Effector memory CD4-positive, alpha-beta T cell (primary cell): ENCODE data around the gene PRKG1.

Experiments used
- DNase-seq, 3 donors: peaks; one replicate each; pipeline ENCODE4 v3.0.0-alpha.2; 2020
- H3K27ac ChIP-seq: 2 replicates; pipeline ENCODE4 v1.7.0; 2013; ENCODE audit warnings: mild to moderate bottlenecking, low read length, moderate library complexity; ENCODE audit not compliant: insufficient read depth, poor library complexity, severe bottlenecking
- H3K27me3 ChIP-seq: replicated peaks from 2 replicates; pipeline ENCODE4 v1.7.0; 2013; ENCODE audit warnings: mild to moderate bottlenecking, low read length; ENCODE audit not compliant: insufficient read depth, control insufficient read depth, poor library complexity, severe bottlenecking
- H3K36me3 ChIP-seq: 2 replicates; pipeline ENCODE4 v1.7.0; 2013; ENCODE audit warnings: mild to moderate bottlenecking, low read length, moderate library complexity; ENCODE audit not compliant: control insufficient read depth, insufficient read depth
- H3K4me1 ChIP-seq: 2 replicates; pipeline ENCODE4 v1.7.0; 2013; ENCODE audit warnings: low read length, mild to moderate bottlenecking; ENCODE audit not compliant: control insufficient read depth, insufficient read depth, poor library complexity, severe bottlenecking
- H3K4me3 ChIP-seq: 2 replicates; pipeline ENCODE4 v1.7.0; 2013; ENCODE audit warnings: low read length, low read depth, mild to moderate bottlenecking; ENCODE audit not compliant: insufficient read depth, poor library complexity, severe bottlenecking
- H3K9me3 ChIP-seq: 2 replicates; pipeline ENCODE4 v1.7.0; 2013; ENCODE audit warnings: mild to moderate bottlenecking, low read length, moderate library complexity; ENCODE audit not compliant: control insufficient read depth

The PRKG1 gene

GRCh38 chr10:52040486-52040885 lies 966.2 kb downstream of the PRKG1 start:
- H3K9me3 ChIP-seq, result no peaks in the 10 kb centered on the region
- H3K27me3 ChIP-seq, result no peaks in the 10 kb centered on the region
- no peak overlapping the region for H3K27ac ChIP-seq
- no peaks in the 10 kb centered on the region for H3K4me1 ChIP-seq
- H3K36me3 ChIP-seq, result no peaks in the 10 kb centered on the region
- H3K4me3 ChIP-seq, result no peak overlapping the region
- DNase-seq, result no peak

- H3K36me3 ChIP-seq, result no peaks in the 10 kb centered on the region
- H3K4me1 ChIP-seq, result no peaks in the 10 kb centered on the region
Measured at GRCh38 chr10:52043811-52044210, 969.5 kb downstream of the PRKG1 start.

GRCh38 chr10:52048051-52048450 lies 973.8 kb downstream of the PRKG1 start:
- Histone ChIP-seq H3K4me1 (no peaks in the 10 kb centered on the region), H3K4me3 (no peak overlapping the region), H3K27ac (no peak overlapping the region), H3K36me3 (no peaks in the 10 kb centered on the region), H3K9me3 (no peaks in the 10 kb centered on the region), H3K27me3 (no peaks in the 10 kb centered on the region)
- no peak for DNase-seq

More at GRCh38 chr10:52043811-52044210, 969.5 kb downstream of the PRKG1 start:
- H3K9me3 ChIP-seq, result no peaks in the 10 kb centered on the region
- no peak overlapping the region for H3K27ac ChIP-seq
- DNase-seq, result no peak
- no peak overlapping the region for H3K4me3 ChIP-seq
- no peaks in the 10 kb centered on the region for H3K27me3 ChIP-seq

- Histone ChIP-seq H3K27me3 (no peaks in the 10 kb centered on the region), H3K27ac (no peak overlapping the region), H3K36me3 (no peaks in the 10 kb centered on the region), H3K4me3 (no peak overlapping the region), H3K9me3 (no peaks in the 10 kb centered on the region), H3K4me1 (no peaks in the 10 kb centered on the region)
- DNase-seq, result no peak
Measured at GRCh38 chr10:52050429-52051047, 976.3 kb downstream of the PRKG1 start.

GRCh38 chr10:52053497-52053896 lies 979.2 kb downstream of the PRKG1 start:
- Histone ChIP-seq H3K4me1 (no peaks in the 10 kb centered on the region), H3K27ac (no peak overlapping the region), H3K27me3 (no peaks in the 10 kb centered on the region), H3K4me3 (no peak overlapping the region), H3K9me3 (no peaks in the 10 kb centered on the region), H3K36me3 (no peaks in the 10 kb centered on the region)
- no peak for DNase-seq

GRCh38 chr10:52056291-52056690 lies 982.0 kb downstream of the PRKG1 start:
- no peak for DNase-seq
- H3K27me3 ChIP-seq, result no peaks in the 10 kb centered on the region
- H3K4me3 ChIP-seq, result no peak overlapping the region
- no peak overlapping the region for H3K27ac ChIP-seq
- no peaks in the 10 kb centered on the region for H3K9me3 ChIP-seq
- H3K4me1 ChIP-seq, result no peaks in the 10 kb centered on the region
- no peaks in the 10 kb centered on the region for H3K36me3 ChIP-seq

- Histone ChIP-seq H3K9me3 (no peaks in the 10 kb centered on the region), H3K27me3 (no peaks in the 10 kb centered on the region), H3K4me3 (no peak overlapping the region), H3K4me1 (no peaks in the 10 kb centered on the region), H3K36me3 (no peaks in the 10 kb centered on the region), H3K27ac (no peak overlapping the region)
- no peak for DNase-seq
Measured at GRCh38 chr10:52059089-52059488, 984.8 kb downstream of the PRKG1 start.

GRCh38 chr10:52063159-52063558 lies 988.9 kb downstream of the PRKG1 start:
- DNase-seq, result no peak
- Histone ChIP-seq H3K4me3 (no peak overlapping the region), H3K36me3 (no peaks in the 10 kb centered on the region), H3K9me3 (no peaks in the 10 kb centered on the region), H3K4me1 (no peaks in the 10 kb centered on the region), H3K27ac (no peak overlapping the region), H3K27me3 (no peaks in the 10 kb centered on the region)

- Histone ChIP-seq H3K36me3 (no peaks in the 10 kb centered on the region), H3K27ac (no peak overlapping the region), H3K4me3 (no peak overlapping the region), H3K27me3 (no peaks in the 10 kb centered on the region), H3K4me1 (no peaks in the 10 kb centered on the region), H3K9me3 (no peaks in the 10 kb centered on the region)
- DNase-seq, result no peak
Measured at GRCh38 chr10:52064084-52064845, 990.0 kb downstream of the PRKG1 start.

GRCh38 chr10:52066383-52066782 lies 992.1 kb downstream of the PRKG1 start:
- H3K9me3 ChIP-seq, result no peaks in the 10 kb centered on the region
- no peaks in the 10 kb centered on the region for H3K4me1 ChIP-seq
- H3K27me3 ChIP-seq, result no peaks in the 10 kb centered on the region
- no peak overlapping the region for H3K27ac ChIP-seq
- no peak for DNase-seq
- H3K36me3 ChIP-seq, result no peaks in the 10 kb centered on the region
- H3K4me3 ChIP-seq, result no peak overlapping the region
